Caco-2 (cell line): ENCODE results near the gene ADAT2. TPM values are rescaled to one million over a fixed set of nuclear protein-coding genes. Genes with fewer than 3 reads are reported as not detected.

Experiments
- BruUV-seq: library from RNA; stranded (reverse); fragments of 400-500 nt; replicated peaks from 2 replicates; lab custom pipeline; 2021; lab: Mats Ljungman, UMichigan
- CTCF ChIA-PET: fragments of 300-600 bp; sonication (Branson Sonifier 250); formaldehyde crosslinking; loops from one replicate; lab custom pipeline; 2022; ENCODE audit warnings: antibody characterized with exemption; lab: Charles Lee
- POLR2A ChIA-PET: fragments of 300-600 bp; sonication (Branson Sonifier 250); formaldehyde crosslinking; loops from one replicate; lab custom pipeline; 2022; ENCODE audit warnings: antibody characterized with exemption; lab: Charles Lee
- DNase-seq, 2 experiments: peaks; one replicate each; pipeline versions ENCODE4 v3.0.0 to v3.0.0-alpha.2; 2020 to 2022
- H3K27me3 ChIP-seq: replicated peaks from 2 replicates; pipeline ENCODE4 v1.6.0; 2011; ENCODE audit warnings: low read length; ENCODE audit not compliant: control insufficient read depth, insufficient read depth
- H3K36me3 ChIP-seq: 2 replicates; pipeline ENCODE4 v1.5.1; 2011; ENCODE audit warnings: low read length; ENCODE audit not compliant: control insufficient read depth, insufficient read depth
- H3K4me1 ChIP-seq: fragments of 250-450 bp; sonication (Bioruptor Pico); 2 replicates; pipeline ENCODE4 v1.5.1; 2020; ENCODE audit warnings: mild to moderate bottlenecking
- H3K4me3 ChIP-seq: 2 replicates; pipeline ENCODE4 v1.5.1; 2011; ENCODE audit warnings: low read depth, mild to moderate bottlenecking, control low read depth, low read length
- H3K9me3 ChIP-seq: fragments of 250-450 bp; sonication (Bioruptor Pico); 2 replicates; pipeline ENCODE4 v1.5.1; 2020; ENCODE audit warnings: mild to moderate bottlenecking, moderate library complexity
- H3K27ac Mint-ChIP-seq: one replicate; pipeline ENCODE4 v1.8.0; 2022; ENCODE audit warnings: mixed read lengths; ENCODE audit not compliant: unreplicated experiment
- H3K27me3 Mint-ChIP-seq: one replicate; pipeline ENCODE4 v1.8.0; 2022; ENCODE audit warnings: mixed read lengths; ENCODE audit not compliant: insufficient read depth, unreplicated experiment
- H3K36me3 Mint-ChIP-seq: one replicate; pipeline ENCODE4 v1.8.0; 2022; ENCODE audit warnings: mild to moderate bottlenecking, mixed read lengths; ENCODE audit not compliant: insufficient read depth, unreplicated experiment
- H3K4me1 Mint-ChIP-seq: one replicate; pipeline ENCODE4 v1.8.0; 2022; ENCODE audit warnings: low read depth, mixed read lengths; ENCODE audit not compliant: unreplicated experiment
- H3K4me3 Mint-ChIP-seq: one replicate; pipeline ENCODE4 v1.8.0; 2022; ENCODE audit warnings: mild to moderate bottlenecking, moderate library complexity, mixed read lengths; ENCODE audit not compliant: unreplicated experiment
- H3K9me3 Mint-ChIP-seq: one replicate; pipeline ENCODE4 v1.8.0; 2022; ENCODE audit warnings: mixed read lengths; ENCODE audit not compliant: unreplicated experiment
- intact Hi-C: fragments of 100-400 bp; cut with micrococcal nuclease; formaldehyde crosslinking; loops from one replicate; pipeline ENCODE4 v1.10.0; 2022; ENCODE audit not compliant: unreplicated experiment
- total RNA-seq: library from RNA; stranded (reverse); gene quantifications from 2 replicates; pipeline ENCODE4 v1.2.3, GENCODE V29; 2022
- TF ChIP-seq, protein P1 (sequence below), 2 experiments: fragments of 200-600 bp in 1 of 2; IDR thresholded peaks; 1 replicate in 1 of 2; 2 replicates in 1 of 2; pipeline versions ENCODE4 v1.5.1 to v1.8.0; 2011 to 2022; ENCODE audit warnings: antibody characterized with exemption in 1 of 2, control low read depth in 1 of 2, inconsistent platforms in 1 of 2, low read depth in 1 of 2, low read length in 1 of 2, mild to moderate bottlenecking in 1 of 2, moderate library complexity in 1 of 2; ENCODE audit not compliant: insufficient read depth in 1 of 2, severe bottlenecking in 1 of 2, unreplicated experiment in 1 of 2

The ADAT2 gene
- total RNA-seq, 1 experiment from 2014 or later, result 12.7 TPM

DNA sequence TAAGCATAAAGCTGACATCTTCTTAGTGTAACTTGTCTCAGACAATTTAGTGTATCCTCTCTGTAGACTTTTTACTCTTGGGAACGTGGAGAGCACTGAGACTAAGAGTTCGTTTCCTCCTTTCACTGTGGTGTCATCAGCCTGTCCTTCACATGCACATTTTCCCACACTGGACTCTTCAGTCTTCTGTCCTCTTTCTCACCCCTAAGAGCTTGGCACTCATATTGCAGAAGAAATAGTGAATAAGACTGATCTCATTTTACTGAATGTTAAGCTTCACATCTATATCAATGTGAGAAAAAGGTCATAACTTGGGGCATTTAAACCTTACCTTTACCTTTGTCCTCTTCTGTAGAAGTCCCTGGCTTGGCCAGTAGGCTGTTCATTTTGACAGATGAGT, 35.5 kb upstream of the ADAT2 start:
- Histone ChIP-seq H3K36me3 (no peaks in the 10 kb centered on the region), H3K4me1 (no peaks in the 10 kb centered on the region), H3K27me3 (no peaks in the 10 kb centered on the region), H3K4me3 (no peak overlapping the region), H3K9me3 (no peaks in the 10 kb centered on the region)
- CTCF ChIA-PET, result no interaction called here
- BruUV-seq, result no TSS peak
- TF ChIP-seq, protein P1, sequence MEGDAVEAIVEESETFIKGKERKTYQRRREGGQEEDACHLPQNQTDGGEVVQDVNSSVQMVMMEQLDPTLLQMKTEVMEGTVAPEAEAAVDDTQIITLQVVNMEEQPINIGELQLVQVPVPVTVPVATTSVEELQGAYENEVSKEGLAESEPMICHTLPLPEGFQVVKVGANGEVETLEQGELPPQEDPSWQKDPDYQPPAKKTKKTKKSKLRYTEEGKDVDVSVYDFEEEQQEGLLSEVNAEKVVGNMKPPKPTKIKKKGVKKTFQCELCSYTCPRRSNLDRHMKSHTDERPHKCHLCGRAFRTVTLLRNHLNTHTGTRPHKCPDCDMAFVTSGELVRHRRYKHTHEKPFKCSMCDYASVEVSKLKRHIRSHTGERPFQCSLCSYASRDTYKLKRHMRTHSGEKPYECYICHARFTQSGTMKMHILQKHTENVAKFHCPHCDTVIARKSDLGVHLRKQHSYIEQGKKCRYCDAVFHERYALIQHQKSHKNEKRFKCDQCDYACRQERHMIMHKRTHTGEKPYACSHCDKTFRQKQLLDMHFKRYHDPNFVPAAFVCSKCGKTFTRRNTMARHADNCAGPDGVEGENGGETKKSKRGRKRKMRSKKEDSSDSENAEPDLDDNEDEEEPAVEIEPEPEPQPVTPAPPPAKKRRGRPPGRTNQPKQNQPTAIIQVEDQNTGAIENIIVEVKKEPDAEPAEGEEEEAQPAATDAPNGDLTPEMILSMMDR (IDR thresholded peaks at IDR 0.05; ENCODE audit: insufficient read depth in 1 of 2, low read depth in 1 of 2, low read length in 1 of 2, severe bottlenecking in 1 of 2, unreplicated experiment in 1 of 2), result no peak
- H3K4me3 Mint-ChIP-seq, result no peak overlapping the region
- H3K4me1 Mint-ChIP-seq, result no peaks in the 10 kb centered on the region
- H3K27me3 Mint-ChIP-seq, result no peaks in the 10 kb centered on the region
- intact Hi-C loops, result no loop called here
- POLR2A ChIA-PET, result no interaction called here
- DNase-seq, result no peak
- H3K36me3 Mint-ChIP-seq, result no peaks in the 10 kb centered on the region
- H3K9me3 Mint-ChIP-seq, result no peaks in the 10 kb centered on the region
- no peak overlapping the region for H3K27ac Mint-ChIP-seq

DNA sequence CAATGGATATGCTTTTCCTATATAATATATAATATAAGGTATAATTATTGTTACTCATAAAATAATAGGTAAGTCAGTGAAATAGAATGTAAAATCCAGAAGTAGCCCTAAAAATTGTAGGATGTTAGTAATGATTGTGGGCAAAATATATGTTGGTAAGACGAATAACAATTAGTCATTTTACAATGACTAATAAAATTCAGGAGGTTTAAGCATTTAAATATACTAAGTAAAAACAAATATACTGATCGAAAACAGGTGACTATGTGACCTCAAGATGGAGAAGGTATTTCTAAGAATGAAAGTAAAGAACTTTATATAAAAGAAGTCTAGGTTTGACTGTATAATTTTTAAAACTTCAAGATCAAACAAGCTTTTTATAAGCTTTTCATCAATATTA, 32.1 kb upstream of the ADAT2 start:
- POLR2A ChIA-PET, result no interaction called here
- intact Hi-C loops, result no loop called here
- no TSS peak for BruUV-seq

DNA sequence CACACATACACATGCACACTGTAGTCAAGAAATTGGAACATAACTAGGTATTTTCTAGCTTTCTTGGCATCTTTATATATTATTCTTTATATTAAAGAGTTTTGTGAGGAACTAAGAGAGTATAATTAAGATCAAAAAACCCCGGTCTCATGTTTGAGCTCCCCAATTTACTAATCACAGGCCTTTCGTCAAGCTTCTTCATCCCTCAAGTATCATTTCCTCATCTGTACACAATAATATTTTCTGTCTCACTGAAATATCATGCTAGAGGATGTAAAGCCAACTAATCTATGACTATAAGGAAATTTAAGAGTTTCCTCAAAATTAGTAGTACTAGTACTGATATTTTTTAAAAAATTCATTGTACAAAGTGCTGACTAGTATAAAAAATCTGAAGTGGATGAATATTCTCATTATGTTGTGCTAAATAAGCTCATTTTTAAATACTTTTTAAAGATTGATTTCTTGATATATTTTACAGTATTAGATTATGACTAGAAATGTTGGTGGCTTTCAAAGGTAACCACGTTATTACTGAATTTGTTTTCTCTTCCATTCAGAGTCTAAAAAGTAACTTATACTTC, 28.1 kb upstream of the ADAT2 start:
- H3K9me3 Mint-ChIP-seq, result no peaks in the 10 kb centered on the region
- no peaks in the 10 kb centered on the region for H3K27me3 ChIP-seq
- no peaks in the 10 kb centered on the region for H3K4me1 Mint-ChIP-seq
- CTCF ChIA-PET, result no interaction called here
- H3K9me3 ChIP-seq, result no peaks in the 10 kb centered on the region
- H3K27me3 Mint-ChIP-seq, result no peaks in the 10 kb centered on the region
- intact Hi-C loops, result no loop called here
- TF ChIP-seq, protein P1 (IDR thresholded peaks at IDR 0.05; ENCODE audit: insufficient read depth in 1 of 2, low read depth in 1 of 2, low read length in 1 of 2, severe bottlenecking in 1 of 2, unreplicated experiment in 1 of 2), result no peak
- no peak overlapping the region for H3K4me3 Mint-ChIP-seq
- POLR2A ChIA-PET, result no interaction called here
- H3K36me3 Mint-ChIP-seq, result peaks cover 17% of the 10 kb centered on the region
- no TSS peak for BruUV-seq
- no peaks in the 10 kb centered on the region for H3K4me1 ChIP-seq
- H3K4me3 ChIP-seq, result no peak overlapping the region
- peaks cover 1% of the 10 kb centered on the region; the same call in 1 of the 2 replicates for H3K36me3 ChIP-seq
- no peak overlapping the region for H3K27ac Mint-ChIP-seq
- DNase-seq, result no peak

More for the DNA sequence above, 32.1 kb upstream of the ADAT2 start:
- TF ChIP-seq, protein P1 (IDR thresholded peaks at IDR 0.05; ENCODE audit: insufficient read depth in 1 of 2, low read depth in 1 of 2, low read length in 1 of 2, severe bottlenecking in 1 of 2, unreplicated experiment in 1 of 2), result no peak
- no peak overlapping the region for H3K4me3 Mint-ChIP-seq
- H3K4me1 Mint-ChIP-seq, result no peaks in the 10 kb centered on the region
- Histone ChIP-seq H3K36me3 (no peaks in the 10 kb centered on the region), H3K4me3 (no peak overlapping the region), H3K4me1 (no peaks in the 10 kb centered on the region), H3K9me3 (no peaks in the 10 kb centered on the region), H3K27me3 (no peaks in the 10 kb centered on the region)
- DNase-seq, result no peak
- no peaks in the 10 kb centered on the region for H3K9me3 Mint-ChIP-seq
- H3K36me3 Mint-ChIP-seq, result peaks cover 6% of the 10 kb centered on the region
- H3K27ac Mint-ChIP-seq, result no peak overlapping the region
- H3K27me3 Mint-ChIP-seq, result no peaks in the 10 kb centered on the region
- CTCF ChIA-PET, result no interaction called here
